ENCODE measurements around the gene AOPEP. TPM values are rescaled to one million over a fixed set of nuclear protein-coding genes. Genes with fewer than 3 reads are reported as not detected.

AOPEP gene
- polyA plus RNA-seq, 1 donor from 2014 or later, result 10.0 TPM

DNA sequence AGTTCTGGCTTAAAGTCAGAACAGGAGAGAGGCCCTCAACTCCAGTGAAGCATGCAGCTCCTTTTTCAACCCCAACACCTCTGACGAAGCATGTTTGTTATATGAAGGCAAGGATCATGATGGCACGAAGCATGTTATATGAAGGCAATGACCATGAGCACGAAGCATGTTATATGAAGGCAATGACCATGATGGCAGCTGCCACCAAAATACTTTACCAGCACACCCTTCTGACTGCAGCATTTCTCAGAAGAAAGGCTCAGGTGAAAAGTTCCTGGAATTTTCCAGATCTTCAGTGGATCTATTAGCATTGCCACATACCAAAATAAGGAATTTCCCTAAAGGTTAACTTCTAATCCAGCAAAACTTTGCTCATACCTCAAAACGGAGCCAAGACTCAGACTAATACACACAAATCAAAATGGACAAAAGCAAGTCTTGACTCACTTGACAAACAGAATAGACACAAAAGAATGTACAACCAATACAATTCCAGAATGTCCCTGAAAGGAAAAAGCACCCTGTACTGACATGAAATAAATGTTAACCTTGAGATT lies 373.6 kb downstream of the AOPEP start:
- Histone ChIP-seq H3K36me3 (ENCODE audit: insufficient read depth, low read length) (no peaks in the 10 kb centered on the region), H3K9me2 (ENCODE audit: insufficient read depth, low read length) (no peaks in the 10 kb centered on the region), H3K27me3 (ENCODE audit: insufficient read depth, low read depth, low read length) (no peaks in the 10 kb centered on the region), H3K79me2 (replicated peaks; ENCODE audit: insufficient read depth, low read length) (no peaks in the 10 kb centered on the region), H3K4me3 (ENCODE audit: low read length) (no peak overlapping the region), H2AFZ (ENCODE audit: low read depth, low read length) (no peak overlapping the region), H3K27ac (ENCODE audit: low read length) (no peak overlapping the region), H3K4me2 (ENCODE audit: low read length) (no peak overlapping the region), H4K20me1 (ENCODE audit: insufficient read depth) (no peaks in the 10 kb centered on the region), H3F3A (ENCODE audit: insufficient read depth, low read length, poor library complexity, severe bottlenecking) (no peaks in the 10 kb centered on the region), H3K9me3 (ENCODE audit: low read length) (no peaks in the 10 kb centered on the region), H3K9ac (ENCODE audit: low read length) (no peak overlapping the region)
- TF ChIP-seq TAF1 (IDR thresholded peaks at IDR 0.05; ENCODE audit: low read depth), result no peak
- TF ChIP-seq SMC3 (conservative IDR thresholded peaks at IDR 0.05; ENCODE audit: poor library complexity), result no peak
- TF ChIP-seq, protein P1, sequence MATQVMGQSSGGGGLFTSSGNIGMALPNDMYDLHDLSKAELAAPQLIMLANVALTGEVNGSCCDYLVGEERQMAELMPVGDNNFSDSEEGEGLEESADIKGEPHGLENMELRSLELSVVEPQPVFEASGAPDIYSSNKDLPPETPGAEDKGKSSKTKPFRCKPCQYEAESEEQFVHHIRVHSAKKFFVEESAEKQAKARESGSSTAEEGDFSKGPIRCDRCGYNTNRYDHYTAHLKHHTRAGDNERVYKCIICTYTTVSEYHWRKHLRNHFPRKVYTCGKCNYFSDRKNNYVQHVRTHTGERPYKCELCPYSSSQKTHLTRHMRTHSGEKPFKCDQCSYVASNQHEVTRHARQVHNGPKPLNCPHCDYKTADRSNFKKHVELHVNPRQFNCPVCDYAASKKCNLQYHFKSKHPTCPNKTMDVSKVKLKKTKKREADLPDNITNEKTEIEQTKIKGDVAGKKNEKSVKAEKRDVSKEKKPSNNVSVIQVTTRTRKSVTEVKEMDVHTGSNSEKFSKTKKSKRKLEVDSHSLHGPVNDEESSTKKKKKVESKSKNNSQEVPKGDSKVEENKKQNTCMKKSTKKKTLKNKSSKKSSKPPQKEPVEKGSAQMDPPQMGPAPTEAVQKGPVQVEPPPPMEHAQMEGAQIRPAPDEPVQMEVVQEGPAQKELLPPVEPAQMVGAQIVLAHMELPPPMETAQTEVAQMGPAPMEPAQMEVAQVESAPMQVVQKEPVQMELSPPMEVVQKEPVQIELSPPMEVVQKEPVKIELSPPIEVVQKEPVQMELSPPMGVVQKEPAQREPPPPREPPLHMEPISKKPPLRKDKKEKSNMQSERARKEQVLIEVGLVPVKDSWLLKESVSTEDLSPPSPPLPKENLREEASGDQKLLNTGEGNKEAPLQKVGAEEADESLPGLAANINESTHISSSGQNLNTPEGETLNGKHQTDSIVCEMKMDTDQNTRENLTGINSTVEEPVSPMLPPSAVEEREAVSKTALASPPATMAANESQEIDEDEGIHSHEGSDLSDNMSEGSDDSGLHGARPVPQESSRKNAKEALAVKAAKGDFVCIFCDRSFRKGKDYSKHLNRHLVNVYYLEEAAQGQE (IDR thresholded peaks at IDR 0.05; ENCODE audit: borderline replicate concordance), result no peak
- TF ChIP-seq EZH2 (IDR thresholded peaks at IDR 0.05; ENCODE audit: borderline replicate concordance, insufficient read depth, low read length, poor library complexity, severe bottlenecking), result no peak
- no peak for TF ChIP-seq MXI1 (conservative IDR thresholded peaks at IDR 0.05; ENCODE audit: poor library complexity, severe bottlenecking)
- TF ChIP-seq EP300 (conservative IDR thresholded peaks at IDR 0.05; ENCODE audit: poor library complexity, severe bottlenecking), result no peak
- TF ChIP-seq POLR2AphosphoS5 (IDR thresholded peaks at IDR 0.05), result no peak
- TF ChIP-seq, protein P2, sequence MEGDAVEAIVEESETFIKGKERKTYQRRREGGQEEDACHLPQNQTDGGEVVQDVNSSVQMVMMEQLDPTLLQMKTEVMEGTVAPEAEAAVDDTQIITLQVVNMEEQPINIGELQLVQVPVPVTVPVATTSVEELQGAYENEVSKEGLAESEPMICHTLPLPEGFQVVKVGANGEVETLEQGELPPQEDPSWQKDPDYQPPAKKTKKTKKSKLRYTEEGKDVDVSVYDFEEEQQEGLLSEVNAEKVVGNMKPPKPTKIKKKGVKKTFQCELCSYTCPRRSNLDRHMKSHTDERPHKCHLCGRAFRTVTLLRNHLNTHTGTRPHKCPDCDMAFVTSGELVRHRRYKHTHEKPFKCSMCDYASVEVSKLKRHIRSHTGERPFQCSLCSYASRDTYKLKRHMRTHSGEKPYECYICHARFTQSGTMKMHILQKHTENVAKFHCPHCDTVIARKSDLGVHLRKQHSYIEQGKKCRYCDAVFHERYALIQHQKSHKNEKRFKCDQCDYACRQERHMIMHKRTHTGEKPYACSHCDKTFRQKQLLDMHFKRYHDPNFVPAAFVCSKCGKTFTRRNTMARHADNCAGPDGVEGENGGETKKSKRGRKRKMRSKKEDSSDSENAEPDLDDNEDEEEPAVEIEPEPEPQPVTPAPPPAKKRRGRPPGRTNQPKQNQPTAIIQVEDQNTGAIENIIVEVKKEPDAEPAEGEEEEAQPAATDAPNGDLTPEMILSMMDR (IDR thresholded peaks at IDR 0.05; ENCODE audit: poor library complexity, severe bottlenecking), result no peak
- TF ChIP-seq RAD21 (conservative IDR thresholded peaks at IDR 0.05), result no peak

DNA sequence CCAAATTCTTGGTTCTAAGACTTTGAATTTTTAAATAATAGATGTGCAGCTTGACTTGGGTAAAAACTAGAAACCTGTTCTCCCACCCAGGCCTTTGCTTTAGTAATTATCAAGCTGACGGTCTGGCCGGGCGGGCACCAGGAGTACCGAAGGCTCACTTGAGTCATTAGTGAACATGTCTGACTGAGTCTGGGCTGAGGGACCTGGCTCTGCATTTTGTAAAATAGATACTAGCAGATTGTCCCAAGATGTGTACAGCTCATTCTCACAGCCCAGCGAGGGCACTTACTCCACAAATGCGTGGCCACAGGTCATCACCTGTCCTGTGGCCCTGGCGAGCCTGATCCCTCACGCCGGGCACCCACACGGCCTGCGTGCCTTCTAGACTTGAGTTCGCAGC lies 374.8 kb downstream of the AOPEP start:
- TF ChIP-seq RAD21 (conservative IDR thresholded peaks at IDR 0.05) (no peak), SMC3 (conservative IDR thresholded peaks at IDR 0.05; ENCODE audit: poor library complexity) (no peak), EP300 (conservative IDR thresholded peaks at IDR 0.05; ENCODE audit: poor library complexity, severe bottlenecking) (no peak), MXI1 (conservative IDR thresholded peaks at IDR 0.05; ENCODE audit: poor library complexity, severe bottlenecking) (no peak), EZH2 (IDR thresholded peaks at IDR 0.05; ENCODE audit: borderline replicate concordance, insufficient read depth, low read length, poor library complexity, severe bottlenecking) (no peak)
- TF ChIP-seq, protein P1 (IDR thresholded peaks at IDR 0.05; ENCODE audit: borderline replicate concordance), result no peak
- no peaks in the 10 kb centered on the region for H3K27me3 ChIP-seq (ENCODE audit: insufficient read depth, low read depth, low read length)
- H2AFZ ChIP-seq (ENCODE audit: low read depth, low read length), result no peak overlapping the region
- no peaks in the 10 kb centered on the region for H3K9me2 ChIP-seq (ENCODE audit: insufficient read depth, low read length)
- H3K27ac ChIP-seq (ENCODE audit: low read length), result no peak overlapping the region
- no peaks in the 10 kb centered on the region for H3F3A ChIP-seq (ENCODE audit: insufficient read depth, low read length, poor library complexity, severe bottlenecking)
- peaks cover 9% of the 10 kb centered on the region for H3K36me3 ChIP-seq (ENCODE audit: insufficient read depth, low read length)
- no peaks in the 10 kb centered on the region for H3K9me3 ChIP-seq (ENCODE audit: low read length)
- H3K79me2 ChIP-seq (replicated peaks; ENCODE audit: insufficient read depth, low read length), result no peaks in the 10 kb centered on the region
- no peak overlapping the region for H3K4me2 ChIP-seq (ENCODE audit: low read length)
- H3K9ac ChIP-seq (ENCODE audit: low read length), result no peak overlapping the region
- no peaks in the 10 kb centered on the region for H4K20me1 ChIP-seq (ENCODE audit: insufficient read depth)
- H3K4me3 ChIP-seq (ENCODE audit: low read length), result no peak overlapping the region
